GM19023 (cell line): ENCODE results near the gene AGR3.

ENCODE experiments used
- ATAC-seq: cut with Tn5 transposase; IDR thresholded peaks from one replicate; pipeline ENCODE4 v1.9.1; 2021; ENCODE audit warnings: mild to moderate bottlenecking, moderate library complexity; ENCODE audit not compliant: unreplicated experiment

AGR3 gene

DNA sequence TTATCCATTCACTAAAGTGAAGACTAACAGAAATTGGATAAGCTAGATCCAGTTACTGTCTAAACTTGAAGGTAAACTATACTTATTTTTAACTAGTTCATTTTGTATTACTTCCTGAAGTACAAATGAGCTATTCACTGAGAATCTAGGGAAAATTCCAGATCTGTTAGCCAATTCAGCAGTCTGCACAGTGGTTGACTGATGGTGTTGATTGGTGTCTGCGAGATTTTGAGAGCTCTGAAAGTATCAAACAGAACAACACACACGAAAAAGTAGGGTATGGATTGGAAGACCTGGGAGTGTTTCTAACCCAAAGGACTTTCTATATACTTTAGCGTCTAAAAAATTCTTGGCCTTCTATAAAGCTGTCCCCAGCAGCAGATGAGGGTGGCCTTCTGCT is 43.4 kb downstream of the AGR3 start:
- no peak for ATAC-seq

- no peak for ATAC-seq
Observed at GRCh38 chr7:16836481-16836880, 45.3 kb downstream of the AGR3 start.

GRCh38 chr7:16833373-16833772 is 48.4 kb downstream of the AGR3 start:
- ATAC-seq: no peak

GRCh38 chr7:16826060-16826459 is 55.7 kb downstream of the AGR3 start:
- no peak for ATAC-seq

DNA sequence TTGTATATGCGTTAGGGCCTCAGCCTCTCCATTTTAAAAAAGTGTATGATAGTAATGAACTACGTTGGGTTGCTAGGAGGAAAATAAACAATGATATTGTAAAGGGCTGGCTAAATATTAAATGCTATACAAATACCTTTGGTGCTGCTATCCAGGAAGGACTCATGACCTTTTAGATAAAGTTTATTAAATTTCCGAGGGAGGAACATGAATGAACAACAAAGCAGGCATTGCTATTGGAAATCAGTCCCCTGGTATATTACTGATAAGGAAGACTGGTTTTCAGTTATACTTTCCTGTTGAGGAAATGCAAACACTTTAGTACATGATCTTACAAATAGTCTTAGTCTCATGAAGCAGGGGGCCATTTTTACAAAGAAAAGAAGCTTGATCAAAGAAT is 59.8 kb downstream of the AGR3 start:
- ATAC-seq: no peak

DNA sequence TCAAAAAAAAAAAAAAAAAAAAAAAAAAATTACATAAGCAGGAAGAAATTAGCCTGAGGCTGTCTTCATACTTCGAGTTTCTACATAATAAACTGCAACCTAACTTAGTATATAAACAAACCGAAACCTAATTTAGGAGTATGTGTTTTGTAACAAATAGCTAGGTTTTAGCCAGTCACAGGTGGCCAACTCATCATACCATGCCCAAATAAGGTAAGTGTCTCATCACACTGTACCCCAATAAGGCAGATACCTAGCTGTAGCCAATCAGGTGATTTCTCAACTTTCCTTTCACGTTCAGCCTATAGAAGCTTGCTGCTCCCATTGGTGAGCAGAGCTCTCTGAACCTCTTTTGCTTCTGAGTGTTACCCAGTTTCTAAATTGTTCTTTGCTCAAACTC is 63.1 kb downstream of the AGR3 start:
- no peak for ATAC-seq

- ATAC-seq: no peak
Observed at GRCh38 chr7:16817536-16817935, 64.2 kb downstream of the AGR3 start.

GRCh38 chr7:16816824-16817223 is 65.0 kb downstream of the AGR3 start:
- no peak for ATAC-seq

- no peak for ATAC-seq
Observed at GRCh38 chr7:16815001-16815400, 66.8 kb downstream of the AGR3 start.

GRCh38 chr7:16813232-16813616 is 68.6 kb downstream of the AGR3 start:
- no peak for ATAC-seq

- no peak for ATAC-seq
Observed at GRCh38 chr7:16812542-16813231, 69.1 kb downstream of the AGR3 start.

DNA sequence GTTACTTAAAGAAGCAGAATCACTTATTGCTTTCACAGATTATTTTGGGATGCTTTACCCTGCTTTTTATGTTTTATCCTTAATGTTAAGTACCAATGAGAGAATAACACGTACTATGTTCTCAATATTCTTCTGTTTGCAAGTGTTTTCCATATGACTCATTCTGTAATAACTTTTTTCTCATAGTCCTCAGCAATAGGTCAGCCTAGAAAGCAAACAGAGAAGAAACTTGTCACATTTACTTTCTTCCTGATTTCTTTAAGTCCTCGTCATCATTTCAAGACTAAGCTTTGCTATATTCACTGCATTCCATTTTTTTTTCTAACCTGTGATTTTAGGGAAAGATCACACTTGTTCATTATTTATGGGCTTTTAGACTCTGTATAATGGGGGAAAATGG is 70.2 kb downstream of the AGR3 start:
- ATAC-seq: no peak

GRCh38 chr7:16810573-16810972 is 71.2 kb downstream of the AGR3 start:
- ATAC-seq: no peak

DNA sequence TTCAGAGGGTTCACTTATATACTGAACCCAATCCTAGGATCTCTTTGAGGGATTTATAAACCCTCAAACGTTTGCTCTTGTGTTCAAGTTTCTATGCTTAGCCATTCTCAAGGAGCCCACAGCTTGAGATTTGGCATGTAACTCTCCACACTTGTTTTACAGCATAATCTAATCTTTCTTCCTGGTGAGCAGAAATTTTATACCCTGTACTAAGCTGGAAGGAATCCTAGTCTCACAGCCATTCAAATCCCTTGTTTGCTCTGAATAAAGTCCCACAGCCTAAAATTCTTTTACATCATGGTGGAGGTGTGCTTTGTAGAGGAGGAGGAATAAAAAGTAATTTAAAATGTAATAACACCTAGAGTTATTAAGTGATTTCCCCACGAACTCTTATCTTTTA is 71.7 kb downstream of the AGR3 start:
- ATAC-seq: no peak
